ENCODE measurements around the gene ZBTB42. TPM values are rescaled to one million over a fixed set of nuclear protein-coding genes. Genes with fewer than 3 reads are reported as not detected.

ZBTB42 gene
- total RNA-seq, 1 experiment from 2014 or later: 6.1 TPM

- Histone ChIP-seq H3K27ac (ENCODE audit: insufficient read length, low read depth, low read length) (no peak overlapping the region), H3K4me2 (ENCODE audit: insufficient read depth, insufficient read length, low read length) (no peak overlapping the region), H3K18ac (ENCODE audit: insufficient read length, low read depth, low read length) (no peak overlapping the region), H2BK5ac (ENCODE audit: insufficient read length, low read length) (no peak overlapping the region), H4K91ac (ENCODE audit: insufficient read length, low read depth, low read length) (no peak overlapping the region), H3K4me1 (ENCODE audit: insufficient read depth, low read length) (peaks cover 6% of the 10 kb centered on the region; the same call in 1 of the 2 replicates), H3K27me3 (ENCODE audit: insufficient read depth, low read length) (peaks cover 19% of the 10 kb centered on the region; the same call in 1 of the 2 replicates), H3K23me2 (ENCODE audit: insufficient read length, low read depth, low read length, poor library complexity, severe bottlenecking) (peaks cover 21% of the 10 kb centered on the region), H2BK15ac (ENCODE audit: low read depth, low read length) (no peak overlapping the region), H3K56ac (ENCODE audit: insufficient read length, low read depth, low read length) (no peak overlapping the region), H3K14ac (ENCODE audit: insufficient read depth, low read length) (no peak overlapping the region), H2AK5ac (ENCODE audit: insufficient read length, low read length) (no peak overlapping the region), H3K9me3 (ENCODE audit: control insufficient read depth, low read depth, low read length) (no peaks in the 10 kb centered on the region), H2AFZ (ENCODE audit: low read length) (no peak overlapping the region), H3K4ac (ENCODE audit: low read depth, low read length) (no peak overlapping the region), H4K20me1 (ENCODE audit: control insufficient read depth, insufficient read depth, insufficient read length) (no peaks in the 10 kb centered on the region), H3T11ph (ENCODE audit: low read length) (no peak overlapping the region), H2BK20ac (ENCODE audit: low read depth, low read length, poor library complexity, severe bottlenecking) (no peak overlapping the region), H2BK12ac (ENCODE audit: insufficient read length, low read depth, low read length) (no peak overlapping the region), H2BK120ac (ENCODE audit: low read depth, low read length, poor library complexity, severe bottlenecking) (no peak overlapping the region), H3K79me1 (ENCODE audit: insufficient read depth, low read depth, low read length, poor library complexity, severe bottlenecking) (peaks cover 3% of the 10 kb centered on the region), H3K79me2 (ENCODE audit: insufficient read depth, low read length) (no peaks in the 10 kb centered on the region; the same call in 1 of the 2 replicates), H3K23ac (ENCODE audit: insufficient read length, low read depth, low read length) (no peak overlapping the region), H4K5ac (ENCODE audit: insufficient read length, low read depth, low read length) (no peak overlapping the region), H3K9ac (ENCODE audit: extremely low read depth, insufficient read length, low read length) (no peak overlapping the region), H4K8ac (replicated peaks; ENCODE audit: insufficient read length, low read depth, low read length) (no peak overlapping the region)
- Mint-ChIP-seq H3K4me3 (peak overlapping the region in 1 of 2 experiments; percentile 54; a peak in 3 of 5 replicates), H3K9me3 (no peaks in the 10 kb centered on the region; a peak in 1 of 5 replicates), H3K27ac (no peak overlapping the region), H3K4me1 (peaks cover 36 to 60% of the 10 kb centered on the region in 2 experiments), H3K36me3 (ENCODE audit: insufficient read depth in 1 of 3, low read depth in 3 of 3) (peaks cover 0 to 2% (median under 1%) of the 10 kb centered on the region in 3 experiments; a peak in 1 of 7 replicates), H3K27me3 (ENCODE audit: low read depth) (peaks cover 56% of the 10 kb centered on the region)
- DNase-seq: no peak
- TF ChIP-seq CTCF (conservative IDR thresholded peaks at IDR 0.05): no peak
- no CpG with 5 or more reads among the region's 18 CpGs for WGBS (ENCODE audit: extremely low coverage, insufficient read length, low lambda C conversion rate)
These were observed 3.5 kb upstream of the ZBTB42 start for GRCh38 chr14:104797115-104798044.
